Measurements from ENCODE around the gene FEN1. TPM values are rescaled to one million over a fixed set of nuclear protein-coding genes. Genes with fewer than 3 reads are reported as not detected.
A peak's percentile ranks its signal among the peaks of the same experiment; 100 is the strongest.

The FEN1 gene
- total and polyA plus RNA-seq, 2 donors (not counting 1 experiment from before 2014, with no cell fraction given): 3.4 to 9.8 TPM

DNA sequence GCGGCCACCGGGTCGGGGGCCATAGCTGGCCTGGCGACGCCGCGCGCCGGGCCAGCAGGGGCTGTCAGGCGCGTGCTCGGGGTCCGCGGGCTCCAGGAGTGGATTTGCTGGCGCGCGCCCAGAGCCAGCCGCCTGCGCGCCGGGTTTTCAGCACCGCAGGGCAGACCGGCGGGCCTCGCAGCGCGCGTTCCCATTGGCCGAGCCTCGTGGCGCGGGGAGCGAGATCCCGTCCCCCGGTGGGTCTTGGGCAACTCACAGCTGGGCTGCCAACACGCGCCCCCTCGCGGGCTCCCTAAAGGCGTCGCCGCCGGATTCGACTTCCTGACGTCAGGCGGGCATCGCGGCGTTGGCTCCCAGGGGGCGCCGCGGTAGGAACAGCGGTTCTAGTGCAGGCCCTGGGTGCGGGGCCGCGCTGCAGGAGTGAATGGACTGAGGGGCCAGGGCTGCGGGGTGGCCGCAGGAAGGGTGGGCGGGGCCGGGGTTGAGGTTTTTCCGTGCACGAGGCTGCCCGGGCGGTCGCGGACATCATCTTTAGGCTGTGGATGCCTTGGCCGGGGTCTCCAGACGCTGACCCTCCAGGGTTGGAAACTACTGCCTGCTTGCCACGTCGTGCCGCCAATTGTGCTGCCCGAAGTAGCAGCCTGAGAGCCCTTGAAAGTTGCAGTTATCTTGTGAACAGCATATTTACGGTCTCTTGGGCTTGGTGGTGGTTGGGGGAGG lies 24.2 kb downstream of the FEN1 start, which contains the start of gene FADS1:
FADS1 (minus strand) TSS at position 268 of the 720 bp plus-strand sequence; CDS start at position 194, 74 bp downstream.
- POLR2A ChIA-PET: interaction anchor here (1.2 kb wide), 1 partner anchor 18 kb away, joined by 3 read pairs; no protein-coding TSS in a partner anchor

More for the DNA sequence above, 24.2 kb downstream of the FEN1 start, which contains the start of gene FADS1:
- Histone ChIP-seq H3K27me3 (replicated peaks in 1 of 4; ENCODE audit: control extremely low read depth in 1 of 4, control insufficient read depth in 3 of 4, insufficient read depth in 4 of 4, low read length in 3 of 4) (peaks cover 0 to 17% (median 4%) of the 10 kb centered on the region in 4 experiments), H3K27ac (ENCODE audit: low read length in 2 of 2) (no peak within 1 kb of the TSS), H3K9me3 (ENCODE audit: control extremely low read depth in 1 of 3, control insufficient read depth in 2 of 3, insufficient read depth in 1 of 3, low read length in 2 of 3) (peaks cover 0 to 6% (median 0%) of the 10 kb centered on the region in 3 donors), H2AFZ (ENCODE audit: insufficient read depth, low read depth, low read length, poor library complexity, severe bottlenecking) (peak within 1 kb of the TSS; percentile 94), H3K36me3 (replicated peaks in 1 of 2; ENCODE audit: control extremely low read depth in 1 of 2, control insufficient read depth in 1 of 2, extremely low read depth in 1 of 2, insufficient read depth in 2 of 2, low read length in 1 of 2) (no peaks in the 10 kb centered on the region), H4K20me1 (ENCODE audit: control insufficient read depth, insufficient read depth, low read length, poor library complexity, severe bottlenecking) (no peaks in the 10 kb centered on the region), H3K79me2 (ENCODE audit: control insufficient read depth, insufficient read depth, low read length) (no peaks in the 10 kb centered on the region), H3K9ac (ENCODE audit: low read length) (peak within 1 kb of the TSS; percentile 84), H3K4me1 (ENCODE audit: control insufficient read depth in 2 of 2, insufficient read depth in 2 of 2, low read length in 2 of 2) (peaks cover 9 to 24% of the 10 kb centered on the region in 2 donors), H3K4me2 (replicated peaks; ENCODE audit: low read depth, low read length, poor library complexity, severe bottlenecking) (peak within 1 kb of the TSS; percentile 100), H3K4me3 (ENCODE audit: control extremely low read depth in 1 of 5, extremely low read depth in 1 of 5, insufficient read depth in 1 of 5, low read depth in 2 of 5, low read length in 4 of 5) (peak within 1 kb of the TSS; percentile 56 to 77 (median 70))
- TF ChIP-seq, protein P1, sequence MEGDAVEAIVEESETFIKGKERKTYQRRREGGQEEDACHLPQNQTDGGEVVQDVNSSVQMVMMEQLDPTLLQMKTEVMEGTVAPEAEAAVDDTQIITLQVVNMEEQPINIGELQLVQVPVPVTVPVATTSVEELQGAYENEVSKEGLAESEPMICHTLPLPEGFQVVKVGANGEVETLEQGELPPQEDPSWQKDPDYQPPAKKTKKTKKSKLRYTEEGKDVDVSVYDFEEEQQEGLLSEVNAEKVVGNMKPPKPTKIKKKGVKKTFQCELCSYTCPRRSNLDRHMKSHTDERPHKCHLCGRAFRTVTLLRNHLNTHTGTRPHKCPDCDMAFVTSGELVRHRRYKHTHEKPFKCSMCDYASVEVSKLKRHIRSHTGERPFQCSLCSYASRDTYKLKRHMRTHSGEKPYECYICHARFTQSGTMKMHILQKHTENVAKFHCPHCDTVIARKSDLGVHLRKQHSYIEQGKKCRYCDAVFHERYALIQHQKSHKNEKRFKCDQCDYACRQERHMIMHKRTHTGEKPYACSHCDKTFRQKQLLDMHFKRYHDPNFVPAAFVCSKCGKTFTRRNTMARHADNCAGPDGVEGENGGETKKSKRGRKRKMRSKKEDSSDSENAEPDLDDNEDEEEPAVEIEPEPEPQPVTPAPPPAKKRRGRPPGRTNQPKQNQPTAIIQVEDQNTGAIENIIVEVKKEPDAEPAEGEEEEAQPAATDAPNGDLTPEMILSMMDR (IDR thresholded peaks at IDR 0.05): peak; percentile 53
- no peak for TF ChIP-seq EZH2 (IDR thresholded peaks at IDR 0.05; ENCODE audit: borderline replicate concordance, insufficient read depth, low read depth, low read length, poor library complexity, severe bottlenecking)
- ATAC-seq (ENCODE audit: low read depth): peak; percentile 65
- no peaks in the 10 kb centered on the region for H3K27me3 Mint-ChIP-seq
- peaks cover 15% of the 10 kb centered on the region for H3K4me1 Mint-ChIP-seq
- whole genome bisulfite sequencing (ENCODE audit: insufficient coverage): 1% methylated on average over 68 of the region's 73 CpGs
- CTCF ChIA-PET: interaction anchor here (2.5 to 6.1 kb wide), 3 partner anchors 11 to 265 kb away, joined by 8 to 77 read pairs (median 15); partner anchors contain the start of gene FADS2
- H3K27ac Mint-ChIP-seq: peak within 1 kb of the TSS; percentile 83
- no peaks in the 10 kb centered on the region for H3K9me3 Mint-ChIP-seq (ENCODE audit: insufficient read depth)
- H3K4me3 Mint-ChIP-seq: peak within 1 kb of the TSS; percentile 96
- intact Hi-C loops (cut with micrococcal nuclease): loop anchor here (1.0 to 5.0 kb wide), 4 partner anchors 10 to 305 kb away; partner anchors contain the start of genes FADS3, FEN1, INCENP and TMEM258
- DNase-seq: peak; percentile 83

Data from B cell (primary cell).